Measurements from ENCODE around the gene NHEJ1.

The NHEJ1 gene

DNA sequence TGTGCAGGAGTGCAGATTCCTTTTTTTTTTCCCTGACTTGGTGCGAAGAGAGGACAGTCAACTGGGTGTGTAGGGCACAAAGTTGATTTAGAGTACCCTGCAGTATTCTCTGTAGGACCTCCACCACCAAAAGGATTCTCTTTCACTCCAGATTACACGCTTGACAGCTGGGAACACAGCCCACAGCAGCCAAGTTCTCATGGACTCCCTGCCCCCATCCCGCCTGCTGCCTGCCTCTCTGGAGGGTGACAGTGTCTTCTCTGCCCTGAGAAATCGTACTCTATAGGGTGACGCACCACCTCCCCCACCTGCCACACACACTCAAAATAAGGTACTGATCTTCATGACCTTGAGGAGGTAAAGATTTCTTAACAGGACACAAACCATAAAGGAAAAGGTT, 73.3 kb downstream of the NHEJ1 start:
- ChIA-PET CTCF (interaction anchor here (0.8 to 6.1 kb wide), 8 partner anchors 9 to 211 kb away, joined by 3 to 64 read pairs (median 4); no protein-coding TSS in a partner anchor), POLR2A (no interaction called here)
- TF ChIP-seq, protein P1, sequence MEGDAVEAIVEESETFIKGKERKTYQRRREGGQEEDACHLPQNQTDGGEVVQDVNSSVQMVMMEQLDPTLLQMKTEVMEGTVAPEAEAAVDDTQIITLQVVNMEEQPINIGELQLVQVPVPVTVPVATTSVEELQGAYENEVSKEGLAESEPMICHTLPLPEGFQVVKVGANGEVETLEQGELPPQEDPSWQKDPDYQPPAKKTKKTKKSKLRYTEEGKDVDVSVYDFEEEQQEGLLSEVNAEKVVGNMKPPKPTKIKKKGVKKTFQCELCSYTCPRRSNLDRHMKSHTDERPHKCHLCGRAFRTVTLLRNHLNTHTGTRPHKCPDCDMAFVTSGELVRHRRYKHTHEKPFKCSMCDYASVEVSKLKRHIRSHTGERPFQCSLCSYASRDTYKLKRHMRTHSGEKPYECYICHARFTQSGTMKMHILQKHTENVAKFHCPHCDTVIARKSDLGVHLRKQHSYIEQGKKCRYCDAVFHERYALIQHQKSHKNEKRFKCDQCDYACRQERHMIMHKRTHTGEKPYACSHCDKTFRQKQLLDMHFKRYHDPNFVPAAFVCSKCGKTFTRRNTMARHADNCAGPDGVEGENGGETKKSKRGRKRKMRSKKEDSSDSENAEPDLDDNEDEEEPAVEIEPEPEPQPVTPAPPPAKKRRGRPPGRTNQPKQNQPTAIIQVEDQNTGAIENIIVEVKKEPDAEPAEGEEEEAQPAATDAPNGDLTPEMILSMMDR (IDR thresholded peaks at IDR 0.05; ENCODE audit: insufficient read depth, low read length, missing control alignments), result no peak
- no peak for DNase-seq (ENCODE audit: low read depth, low spot score)
- H3K4me3 ChIP-seq (ENCODE audit: low read depth, low read length), result no peak overlapping the region

GRCh38 chr2:219086196-219086595, 74.4 kb downstream of the NHEJ1 start:
- CTCF ChIA-PET, result interaction anchor here (0.9 to 6.1 kb wide), 6 partner anchors 9 to 90 kb away, joined by 3 to 64 read pairs (median 7); no protein-coding TSS in a partner anchor
- TF ChIP-seq, protein P1 (IDR thresholded peaks at IDR 0.05; ENCODE audit: insufficient read depth, low read length, missing control alignments), result no peak
- H3K4me3 ChIP-seq (ENCODE audit: low read depth, low read length), result no peak overlapping the region
- DNase-seq (ENCODE audit: low read depth, low spot score), result no peak
- POLR2A ChIA-PET, result no interaction called here

GRCh38 chr2:219084791-219085190, 75.8 kb downstream of the NHEJ1 start:
- CTCF ChIA-PET, result interaction anchor here (1.0 to 6.1 kb wide), 9 partner anchors 8 to 70 kb away, joined by 3 to 64 read pairs (median 4); no protein-coding TSS in a partner anchor
- no peak overlapping the region for H3K4me3 ChIP-seq (ENCODE audit: low read depth, low read length)
- DNase-seq (ENCODE audit: low read depth, low spot score), result no peak
- POLR2A ChIA-PET, result no interaction called here
- TF ChIP-seq, protein P1 (IDR thresholded peaks at IDR 0.05; ENCODE audit: insufficient read depth, low read length, missing control alignments), result no peak

GRCh38 chr2:219082332-219082958, 78.2 kb downstream of the NHEJ1 start:
- ChIA-PET POLR2A (no interaction called here), CTCF (interaction anchor here (1.2 to 5.1 kb wide), 8 partner anchors 9 to 77 kb away, joined by 3 to 39 read pairs (median 6); no protein-coding TSS in a partner anchor)
- no peak for DNase-seq (ENCODE audit: low read depth, low spot score)
- TF ChIP-seq, protein P1 (IDR thresholded peaks at IDR 0.05; ENCODE audit: insufficient read depth, low read length, missing control alignments), result no peak
- no peak overlapping the region for H3K4me3 ChIP-seq (ENCODE audit: low read depth, low read length)

GRCh38 chr2:219081701-219082331, 78.8 kb downstream of the NHEJ1 start:
- POLR2A ChIA-PET, result no interaction called here
- DNase-seq (ENCODE audit: low read depth, low spot score), result no peak
- CTCF ChIA-PET, result interaction anchor here (1.2 to 5.1 kb wide), 8 partner anchors 8 to 78 kb away, joined by 3 to 39 read pairs (median 6); no protein-coding TSS in a partner anchor
- no peak overlapping the region for H3K4me3 ChIP-seq (ENCODE audit: low read depth, low read length)
- TF ChIP-seq, protein P1 (IDR thresholded peaks at IDR 0.05; ENCODE audit: insufficient read depth, low read length, missing control alignments), result no peak

- H3K4me3 ChIP-seq (ENCODE audit: low read depth, low read length), result no peak overlapping the region
- no peak for DNase-seq (ENCODE audit: low read depth, low spot score)
- ChIA-PET CTCF (interaction anchor here (0.6 to 5.1 kb wide), 12 partner anchors 9 to 78 kb away, joined by 3 to 39 read pairs (median 4); no protein-coding TSS in a partner anchor), POLR2A (no interaction called here)
- TF ChIP-seq, protein P1 (IDR thresholded peaks at IDR 0.05; ENCODE audit: insufficient read depth, low read length, missing control alignments), result no peak
Measured at GRCh38 chr2:219081096-219081495, 79.5 kb downstream of the NHEJ1 start.
